Measurements from ENCODE around the gene FHOD1.

FHOD1 gene

DNA sequence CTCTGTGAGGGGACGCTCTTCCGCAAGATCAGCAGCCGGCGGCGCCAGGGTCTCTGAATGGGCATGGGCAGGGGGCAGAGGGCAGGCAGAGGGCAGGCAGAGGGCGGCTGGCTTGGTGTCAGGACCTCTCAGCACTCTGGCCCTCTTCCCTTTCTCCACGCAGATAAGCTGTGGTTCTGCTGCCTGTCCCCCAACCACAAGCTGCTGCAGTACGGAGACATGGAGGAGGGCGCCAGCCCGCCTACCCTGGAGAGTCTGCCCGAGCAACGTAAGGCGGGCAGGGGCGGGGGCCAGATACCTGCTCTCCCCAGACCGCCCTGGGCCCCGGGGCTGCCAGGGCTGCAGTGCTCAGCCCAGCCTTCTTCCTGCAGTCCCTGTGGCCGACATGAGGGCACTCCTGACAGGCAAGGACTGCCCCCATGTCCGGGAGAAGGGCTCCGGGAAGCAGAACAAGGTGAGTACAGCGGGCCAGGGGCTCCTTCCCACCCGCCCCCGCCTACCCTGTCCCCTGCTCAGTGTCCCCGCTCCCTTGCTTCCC lies 44.3 kb downstream of the FHOD1 start:
- peaks cover 24 to 58% of the 10 kb centered on the region in 2 donors for H3K36me3 ChIP-seq (replicated peaks in 1 of 2; ENCODE audit: control insufficient read depth in 2 of 2, insufficient read depth in 2 of 2, low read length in 2 of 2)
- WGBS, 2 donors (ENCODE audit: extremely low coverage in 2 of 2, insufficient read length in 2 of 2, insufficient replicate concordance in 1 of 2): no CpG with 5 or more reads among the region's 23 CpGs
- H3K9ac ChIP-seq (ENCODE audit: low read depth, low read length, poor library complexity): no peak overlapping the region
- H2BK5ac ChIP-seq (ENCODE audit: low read length): no peak overlapping the region
- no peak overlapping the region for H3K14ac ChIP-seq (ENCODE audit: low read length)
- H2AFZ ChIP-seq (ENCODE audit: low read length): no peak overlapping the region
- H2BK15ac ChIP-seq (ENCODE audit: low read length): no peak overlapping the region
- H4K91ac ChIP-seq (ENCODE audit: low read depth, low read length, poor library complexity): no peak overlapping the region
- H2BK12ac ChIP-seq (ENCODE audit: low read length): no peak overlapping the region
- no peaks in the 10 kb centered on the region for H3K9me3 ChIP-seq (replicated peaks in 1 of 2; ENCODE audit: control insufficient read depth in 2 of 2, insufficient read depth in 1 of 2, low read depth in 1 of 2, low read length in 2 of 2)
- no peak overlapping the region for H3K4ac ChIP-seq (ENCODE audit: low read length)
- H2AK5ac ChIP-seq (ENCODE audit: low read depth, low read length): no peak overlapping the region
- no peak overlapping the region for H3K4me3 ChIP-seq (ENCODE audit: low read length in 2 of 2)
- no peak overlapping the region for H3K23ac ChIP-seq (ENCODE audit: low read depth, low read length, poor library complexity)
- H3K4me2 ChIP-seq (ENCODE audit: insufficient read depth, low read length, poor library complexity, severe bottlenecking): no peak overlapping the region
- H3K27ac ChIP-seq (replicated peaks; ENCODE audit: low read length): no peak overlapping the region
- H3K18ac ChIP-seq (ENCODE audit: low read length): no peak overlapping the region
- peaks cover 0 to 5% (median 0%) of the 10 kb centered on the region in 3 experiments for H3K27me3 ChIP-seq (ENCODE audit: control insufficient read depth in 3 of 3, insufficient read depth in 3 of 3, low read depth in 1 of 3, low read length in 3 of 3)
- peaks cover 8 to 29% of the 10 kb centered on the region in 2 donors for H3K4me1 ChIP-seq (ENCODE audit: control insufficient read depth in 2 of 2, insufficient read depth in 1 of 2, low read depth in 1 of 2, low read length in 2 of 2)
- no peak overlapping the region for H2BK120ac ChIP-seq (ENCODE audit: low read depth, low read length)
- H4K8ac ChIP-seq (ENCODE audit: low read depth, low read length): peak overlapping the region; percentile 4
- DNase-seq (ENCODE audit: low spot score): no peak
- no peaks in the 10 kb centered on the region for H3K79me1 ChIP-seq (ENCODE audit: low read depth, low read length)

DNA sequence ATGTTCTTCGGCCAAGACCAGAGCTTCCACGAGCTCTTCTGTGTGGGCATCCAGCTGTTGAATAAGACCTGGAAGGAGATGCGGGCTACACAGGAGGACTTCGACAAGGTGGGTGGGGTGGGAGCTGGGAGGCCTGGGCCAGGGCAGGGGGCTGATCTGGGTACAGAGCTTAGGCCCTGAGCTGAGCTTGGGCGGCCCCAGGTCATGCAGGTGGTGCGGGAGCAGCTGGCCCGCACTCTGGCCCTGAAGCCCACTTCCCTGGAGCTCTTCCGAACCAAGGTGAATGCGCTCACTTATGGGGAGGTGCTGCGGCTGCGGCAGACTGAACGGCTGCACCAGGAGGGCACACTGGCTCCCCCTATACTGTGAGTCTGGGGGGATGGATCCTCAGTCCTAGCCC lies 44.9 kb downstream of the FHOD1 start:
- no peaks in the 10 kb centered on the region for H3K79me1 ChIP-seq (ENCODE audit: low read depth, low read length)
- peak overlapping the region; percentile 4 for H4K8ac ChIP-seq (ENCODE audit: low read depth, low read length)
- H3K27me3 ChIP-seq (ENCODE audit: control insufficient read depth in 3 of 3, insufficient read depth in 3 of 3, low read depth in 1 of 3, low read length in 3 of 3): peaks cover 0 to 5% (median 0%) of the 10 kb centered on the region in 3 experiments
- peak overlapping the region; percentile 13 for H2BK5ac ChIP-seq (ENCODE audit: low read length)
- H4K91ac ChIP-seq (ENCODE audit: low read depth, low read length, poor library complexity): no peak overlapping the region
- H2AK5ac ChIP-seq (ENCODE audit: low read depth, low read length): no peak overlapping the region
- no peak overlapping the region for H3K18ac ChIP-seq (ENCODE audit: low read length)
- no peak overlapping the region for H3K9ac ChIP-seq (ENCODE audit: low read depth, low read length, poor library complexity)
- no peak overlapping the region for H2BK120ac ChIP-seq (ENCODE audit: low read depth, low read length)
- H2BK15ac ChIP-seq (ENCODE audit: low read length): no peak overlapping the region
- H3K23ac ChIP-seq (ENCODE audit: low read depth, low read length, poor library complexity): no peak overlapping the region
- H3K14ac ChIP-seq (ENCODE audit: low read length): no peak overlapping the region
- no peak overlapping the region for H2BK12ac ChIP-seq (ENCODE audit: low read length)
- DNase-seq (ENCODE audit: low spot score): no peak
- no peak overlapping the region for H3K27ac ChIP-seq (replicated peaks; ENCODE audit: low read length)
- peaks cover 5 to 23% of the 10 kb centered on the region in 2 donors for H3K4me1 ChIP-seq (ENCODE audit: control insufficient read depth in 2 of 2, insufficient read depth in 1 of 2, low read depth in 1 of 2, low read length in 2 of 2)
- H3K4me2 ChIP-seq (ENCODE audit: insufficient read depth, low read length, poor library complexity, severe bottlenecking): no peak overlapping the region
- no peak overlapping the region for H3K4me3 ChIP-seq (ENCODE audit: low read length in 2 of 2)
- H3K4ac ChIP-seq (ENCODE audit: low read length): no peak overlapping the region
- H3K36me3 ChIP-seq (replicated peaks in 1 of 2; ENCODE audit: control insufficient read depth in 2 of 2, insufficient read depth in 2 of 2, low read length in 2 of 2): peaks cover 30 to 64% of the 10 kb centered on the region in 2 donors
- no CpG with 5 or more reads among the region's 12 CpGs for WGBS, 2 donors (ENCODE audit: extremely low coverage in 2 of 2, insufficient read length in 2 of 2, insufficient replicate concordance in 1 of 2)
- H3K9me3 ChIP-seq (replicated peaks in 1 of 2; ENCODE audit: control insufficient read depth in 2 of 2, insufficient read depth in 1 of 2, low read depth in 1 of 2, low read length in 2 of 2): no peaks in the 10 kb centered on the region
- H2AFZ ChIP-seq (ENCODE audit: low read length): no peak overlapping the region

DNA sequence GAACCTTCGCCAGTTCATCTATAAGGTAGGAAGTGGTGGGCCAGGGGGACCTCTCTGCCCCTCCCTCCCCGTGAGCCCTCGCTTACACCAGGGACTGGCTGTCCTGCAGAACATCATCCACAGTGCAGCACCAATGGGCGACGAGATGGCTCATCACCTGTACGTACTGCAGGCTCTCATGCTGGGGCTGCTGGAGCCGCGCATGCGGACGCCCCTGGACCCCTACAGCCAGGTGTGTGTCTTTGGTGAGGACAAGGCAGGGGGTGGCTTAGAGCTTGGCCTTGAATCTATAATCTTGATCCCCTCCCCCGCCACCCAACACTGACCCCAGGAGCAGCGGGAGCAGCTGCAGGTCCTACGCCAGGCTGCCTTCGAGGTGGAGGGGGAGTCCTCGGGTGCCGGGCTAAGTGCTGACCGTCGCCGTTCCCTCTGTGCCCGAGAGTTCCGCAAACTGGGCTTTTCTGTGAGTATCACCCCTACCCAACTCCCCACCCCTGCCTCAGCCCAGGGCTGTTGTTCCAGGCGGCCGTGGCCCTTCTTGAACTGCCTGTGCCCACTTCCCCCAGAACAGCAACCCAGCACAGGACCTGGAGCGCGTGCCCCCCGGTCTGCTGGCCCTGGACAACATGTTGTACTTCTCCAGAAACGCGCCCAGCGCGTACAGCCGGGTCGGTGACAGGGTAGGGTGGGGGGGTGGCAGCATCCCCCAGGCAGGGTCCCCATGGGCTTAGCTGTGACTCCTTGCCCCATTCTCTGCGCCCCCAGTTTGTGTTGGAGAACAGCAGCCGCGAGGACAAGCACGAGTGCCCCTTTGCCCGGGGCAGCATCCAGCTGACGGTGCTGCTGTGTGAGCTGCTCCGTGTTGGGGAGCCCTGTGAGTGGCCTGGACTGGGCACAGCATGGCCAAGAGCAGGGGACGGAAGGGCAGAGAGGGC lies 45.6 kb downstream of the FHOD1 start:
- WGBS, 2 donors (ENCODE audit: extremely low coverage in 2 of 2, insufficient read length in 2 of 2, insufficient replicate concordance in 1 of 2): no CpG with 5 or more reads among the region's 40 CpGs
- Histone ChIP-seq H2BK120ac (ENCODE audit: low read depth, low read length) (no peak overlapping the region), H3K4ac (ENCODE audit: low read length) (no peak overlapping the region), H2AFZ (ENCODE audit: low read length) (no peak overlapping the region), H3K23ac (ENCODE audit: low read depth, low read length, poor library complexity) (peak overlapping the region; percentile 43), H3K9me3 (replicated peaks in 1 of 2; ENCODE audit: control insufficient read depth in 2 of 2, insufficient read depth in 1 of 2, low read depth in 1 of 2, low read length in 2 of 2) (no peaks in the 10 kb centered on the region), H3K27me3 (ENCODE audit: control insufficient read depth in 3 of 3, insufficient read depth in 3 of 3, low read depth in 1 of 3, low read length in 3 of 3) (peaks cover 0 to 5% (median 0%) of the 10 kb centered on the region in 3 experiments), H3K18ac (ENCODE audit: low read length) (no peak overlapping the region), H3K4me3 (ENCODE audit: low read length in 2 of 2) (no peak overlapping the region), H3K27ac (replicated peaks; ENCODE audit: low read length) (no peak overlapping the region), H2BK12ac (ENCODE audit: low read length) (no peak overlapping the region), H2BK5ac (ENCODE audit: low read length) (no peak overlapping the region), H4K8ac (ENCODE audit: low read depth, low read length) (no peak overlapping the region), H2AK5ac (ENCODE audit: low read depth, low read length) (no peak overlapping the region), H3K14ac (ENCODE audit: low read length) (peak overlapping the region; percentile 38), H3K4me1 (ENCODE audit: control insufficient read depth in 2 of 2, insufficient read depth in 1 of 2, low read depth in 1 of 2, low read length in 2 of 2) (peaks cover 0 to 16% of the 10 kb centered on the region in 2 donors), H3K79me1 (ENCODE audit: low read depth, low read length) (no peaks in the 10 kb centered on the region), H2BK15ac (ENCODE audit: low read length) (no peak overlapping the region), H3K36me3 (replicated peaks in 1 of 2; ENCODE audit: control insufficient read depth in 2 of 2, insufficient read depth in 2 of 2, low read length in 2 of 2) (peaks cover 36 to 71% of the 10 kb centered on the region in 2 donors), H3K4me2 (ENCODE audit: insufficient read depth, low read length, poor library complexity, severe bottlenecking) (no peak overlapping the region), H4K91ac (ENCODE audit: low read depth, low read length, poor library complexity) (no peak overlapping the region), H3K9ac (ENCODE audit: low read depth, low read length, poor library complexity) (peak overlapping the region; percentile 30)
- no peak for DNase-seq (ENCODE audit: low spot score)

DNA sequence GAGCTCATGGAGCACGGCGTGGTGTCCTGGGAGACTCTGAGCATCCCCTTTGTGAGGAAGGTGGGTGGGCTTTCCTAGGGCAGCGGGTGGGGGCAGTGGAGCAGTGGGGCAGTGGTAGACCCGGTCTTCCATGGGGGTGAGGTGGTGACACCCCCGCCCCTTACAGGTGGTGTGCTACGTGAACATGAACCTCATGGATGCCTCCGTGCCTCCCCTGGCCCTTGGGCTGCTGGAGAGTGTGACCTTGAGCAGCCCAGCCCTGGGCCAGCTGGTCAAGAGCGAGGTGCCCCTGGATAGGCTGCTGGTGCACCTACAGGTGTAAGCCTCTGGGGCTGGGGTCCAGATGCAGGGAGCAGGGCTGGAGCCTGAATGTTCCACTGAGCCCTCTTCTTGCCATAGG lies 46.8 kb downstream of the FHOD1 start:
- H3K36me3 ChIP-seq (replicated peaks in 1 of 2; ENCODE audit: control insufficient read depth in 2 of 2, insufficient read depth in 2 of 2, low read length in 2 of 2): peaks cover 48 to 79% of the 10 kb centered on the region in 2 donors
- H2BK15ac ChIP-seq (ENCODE audit: low read length): peak overlapping the region; percentile 67
- no peak overlapping the region for H3K4me3 ChIP-seq (ENCODE audit: low read length in 2 of 2)
- peak overlapping the region; percentile 64 for H3K9ac ChIP-seq (ENCODE audit: low read depth, low read length, poor library complexity)
- H3K4me2 ChIP-seq (ENCODE audit: insufficient read depth, low read length, poor library complexity, severe bottlenecking): no peak overlapping the region
- no peak overlapping the region for H4K8ac ChIP-seq (ENCODE audit: low read depth, low read length)
- H2AFZ ChIP-seq (ENCODE audit: low read length): no peak overlapping the region
- no peak overlapping the region for H4K91ac ChIP-seq (ENCODE audit: low read depth, low read length, poor library complexity)
- no peak overlapping the region for H3K4ac ChIP-seq (ENCODE audit: low read length)
- peak overlapping the region; percentile 81 for H2AK5ac ChIP-seq (ENCODE audit: low read depth, low read length)
- peaks cover 0 to 9% of the 10 kb centered on the region in 2 donors for H3K4me1 ChIP-seq (ENCODE audit: control insufficient read depth in 2 of 2, insufficient read depth in 1 of 2, low read depth in 1 of 2, low read length in 2 of 2)
- H3K23ac ChIP-seq (ENCODE audit: low read depth, low read length, poor library complexity): peak overlapping the region; percentile 80
- H2BK5ac ChIP-seq (ENCODE audit: low read length): no peak overlapping the region
- peak overlapping the region; percentile 46 for H2BK12ac ChIP-seq (ENCODE audit: low read length)
- H3K9me3 ChIP-seq (replicated peaks in 1 of 2; ENCODE audit: control insufficient read depth in 2 of 2, insufficient read depth in 1 of 2, low read depth in 1 of 2, low read length in 2 of 2): no peaks in the 10 kb centered on the region
- H3K18ac ChIP-seq (ENCODE audit: low read length): no peak overlapping the region
- H3K27ac ChIP-seq (replicated peaks; ENCODE audit: low read length): no peak overlapping the region
- no peak overlapping the region for H3K14ac ChIP-seq (ENCODE audit: low read length)
- H3K27me3 ChIP-seq (ENCODE audit: control insufficient read depth in 3 of 3, insufficient read depth in 3 of 3, low read depth in 1 of 3, low read length in 3 of 3): peaks cover 0 to 5% (median 0%) of the 10 kb centered on the region in 3 experiments
- no peak overlapping the region for H2BK120ac ChIP-seq (ENCODE audit: low read depth, low read length)
- no peak for DNase-seq (ENCODE audit: low spot score)
- H3K79me1 ChIP-seq (ENCODE audit: low read depth, low read length): no peaks in the 10 kb centered on the region
- no CpG with 5 or more reads among the region's 8 CpGs for WGBS, 2 donors (ENCODE audit: extremely low coverage in 2 of 2, insufficient read length in 2 of 2, insufficient replicate concordance in 1 of 2)

Measured in neuronal stem cell (in vitro differentiated cells).